Keratinocyte (primary cell): ENCODE data around the gene MYO16. TPM values are rescaled to one million over a fixed set of nuclear protein-coding genes. Genes with fewer than 3 reads are reported as not detected.

ENCODE experiments used
- DNase-seq: peaks from one replicate; pipeline ENCODE4 v3.0.0-alpha.2; 2011; ENCODE audit warnings: low read depth, missing footprints, low spot score
- FAIRE-seq: peaks from 2 replicates; lab custom pipeline; 2011; peaks lifted over from hg19 to GRCh38; lab: Jason Lieb, UNC
- H2AFZ ChIP-seq: 2 replicates; pipeline ENCODE4 v1.6.0; 2012; ENCODE audit warnings: low read length, control low read depth, inconsistent platforms; ENCODE audit not compliant: control insufficient read depth
- H3K27ac ChIP-seq: 2 replicates; pipeline ENCODE4 v1.5.1; 2011; ENCODE audit warnings: low read length; ENCODE audit not compliant: control insufficient read depth, insufficient read depth
- H3K27me3 ChIP-seq: 3 replicates; pipeline ENCODE4 v1.6.0; 2011; ENCODE audit warnings: low read length; ENCODE audit not compliant: control insufficient read depth, insufficient read depth; ENCODE audit errors: extremely low read depth
- H3K36me3 ChIP-seq, 2 experiments: 2 replicates in 1 of 2; 3 replicates in 1 of 2; pipeline ENCODE4 v1.5.1; 2011; ENCODE audit warnings: low read length in 2 of 2, mild to moderate bottlenecking in 1 of 2; ENCODE audit not compliant: control insufficient read depth in 2 of 2, insufficient read depth in 2 of 2; ENCODE audit errors: extremely low read depth in 1 of 2
- H3K4me1 ChIP-seq: 3 replicates; pipeline ENCODE4 v1.5.1; 2011; ENCODE audit warnings: low read length; ENCODE audit not compliant: control insufficient read depth, insufficient read depth; ENCODE audit errors: extremely low read depth
- H3K4me2 ChIP-seq: 3 replicates; pipeline ENCODE4 v1.6.0; 2011; ENCODE audit warnings: low read depth, low read length; ENCODE audit not compliant: control insufficient read depth, insufficient read depth; ENCODE audit errors: extremely low read depth
- H3K4me3 ChIP-seq, 3 experiments: fragments of 200-600 bp in 1 of 3; sonication (generic) in 1 of 3; 2 replicates in 2 of 3; 3 replicates in 1 of 3; pipeline ENCODE4 v1.5.1; 2011 to 2016; ENCODE audit warnings: low read length in 3 of 3, mild to moderate bottlenecking in 3 of 3, control low read depth in 2 of 3, inconsistent platforms in 1 of 3, low read depth in 1 of 3, mixed read lengths in 1 of 3, mixed run types in 1 of 3, moderate library complexity in 1 of 3; ENCODE audit not compliant: control insufficient read depth in 2 of 3, insufficient read depth in 2 of 3; ENCODE audit errors: extremely low read depth in 1 of 3
- H3K79me2 ChIP-seq: 2 replicates; pipeline ENCODE4 v1.6.0; 2012; ENCODE audit warnings: low read length; ENCODE audit not compliant: control insufficient read depth, insufficient read depth
- H3K9ac ChIP-seq: 3 replicates; pipeline ENCODE4 v1.6.0; 2011; ENCODE audit warnings: low read length; ENCODE audit not compliant: control insufficient read depth, insufficient read depth; ENCODE audit errors: extremely low read depth
- H3K9me1 ChIP-seq: 3 replicates; pipeline ENCODE4 v1.6.0; 2011; ENCODE audit warnings: low read length; ENCODE audit not compliant: control insufficient read depth, insufficient read depth; ENCODE audit errors: extremely low read depth
- H3K9me3 ChIP-seq: 2 replicates; pipeline ENCODE4 v1.5.1; 2012; ENCODE audit warnings: low read depth, low read length; ENCODE audit not compliant: control insufficient read depth
- H4K20me1 ChIP-seq: 3 replicates; pipeline ENCODE4 v1.6.0; 2011; ENCODE audit warnings: low read length; ENCODE audit not compliant: control insufficient read depth, insufficient read depth; ENCODE audit errors: extremely low read depth
- EZH2 ChIP-seq: IDR thresholded peaks from one replicate; pipeline ENCODE4 v1.6.1; 2012; ENCODE audit warnings: inconsistent platforms, mild to moderate bottlenecking, low read length, moderate library complexity
- dilution Hi-C: fragments of 300-500 bp; cut with MboI; formaldehyde crosslinking; loops from one replicate; pipeline ENCODE4 v1.7.0; 2020; ENCODE audit warnings: low sequenced_read_pairs; ENCODE audit not compliant: extremely low pct_ligation_motif_present
- polyA plus RNA-seq, 5 experiments: library from polyadenylated mRNA; depleted of rRNA in 3 of 5; stranded (reverse) in 3 of 5; stranded (forward) in 1 of 5; unstranded in 1 of 5; fragments of >200 nt; gene quantifications; 1 replicate in 1 of 5; 2 replicates in 3 of 5; 3 replicates in 1 of 5; pipeline versions ENCODE4 v1.2.1 to v1.2.3, GENCODE V29; 2011 to 2012; ENCODE audit warnings: missing spikeins in 2 of 5, low read depth in 1 of 5, low replicate concordance in 1 of 5
- TF ChIP-seq, protein P1 (sequence below), 3 experiments: IDR thresholded peaks in 1 of 3; conservative IDR thresholded peaks in 1 of 3; optimal IDR thresholded peaks in 1 of 3; 2 replicates in 2 of 3; 3 replicates in 1 of 3; pipeline versions ENCODE3 to v1.5.1; 2011; ENCODE audit warnings: low read length in 3 of 3, mild to moderate bottlenecking in 3 of 3, moderate library complexity in 2 of 3, control low read depth in 1 of 3, inconsistent platforms in 1 of 3; ENCODE audit not compliant: insufficient read depth in 2 of 3; ENCODE audit errors: extremely low read depth in 1 of 3

MYO16 gene
- polyA plus RNA-seq, 1 donor (not counting 4 experiments of a cell fraction or from before 2014, with no cell fraction given), result 0.08 TPM

GRCh38 chr13:108752276-108752675, 122.9 kb downstream of the MYO16 start:
- Histone ChIP-seq H3K9me1 (no peaks in the 10 kb centered on the region), H3K4me3 (no peak overlapping the region), H3K4me1 (no peaks in the 10 kb centered on the region), H3K9ac (no peak overlapping the region), H4K20me1 (no peaks in the 10 kb centered on the region), H2AFZ (no peak overlapping the region), H3K36me3 (no peaks in the 10 kb centered on the region), H3K27ac (no peak overlapping the region), H3K27me3 (no peaks in the 10 kb centered on the region), H3K9me3 (peaks cover 6% of the 10 kb centered on the region), H3K4me2 (no peak overlapping the region), H3K79me2 (no peaks in the 10 kb centered on the region)
- no peak for FAIRE-seq
- TF ChIP-seq, protein P1, sequence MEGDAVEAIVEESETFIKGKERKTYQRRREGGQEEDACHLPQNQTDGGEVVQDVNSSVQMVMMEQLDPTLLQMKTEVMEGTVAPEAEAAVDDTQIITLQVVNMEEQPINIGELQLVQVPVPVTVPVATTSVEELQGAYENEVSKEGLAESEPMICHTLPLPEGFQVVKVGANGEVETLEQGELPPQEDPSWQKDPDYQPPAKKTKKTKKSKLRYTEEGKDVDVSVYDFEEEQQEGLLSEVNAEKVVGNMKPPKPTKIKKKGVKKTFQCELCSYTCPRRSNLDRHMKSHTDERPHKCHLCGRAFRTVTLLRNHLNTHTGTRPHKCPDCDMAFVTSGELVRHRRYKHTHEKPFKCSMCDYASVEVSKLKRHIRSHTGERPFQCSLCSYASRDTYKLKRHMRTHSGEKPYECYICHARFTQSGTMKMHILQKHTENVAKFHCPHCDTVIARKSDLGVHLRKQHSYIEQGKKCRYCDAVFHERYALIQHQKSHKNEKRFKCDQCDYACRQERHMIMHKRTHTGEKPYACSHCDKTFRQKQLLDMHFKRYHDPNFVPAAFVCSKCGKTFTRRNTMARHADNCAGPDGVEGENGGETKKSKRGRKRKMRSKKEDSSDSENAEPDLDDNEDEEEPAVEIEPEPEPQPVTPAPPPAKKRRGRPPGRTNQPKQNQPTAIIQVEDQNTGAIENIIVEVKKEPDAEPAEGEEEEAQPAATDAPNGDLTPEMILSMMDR (optimal IDR thresholded peaks at IDR 0.05 in 1 of 3, IDR thresholded peaks at IDR 0.05 in 1 of 3, conservative IDR thresholded peaks at IDR 0.05 in 1 of 3; ENCODE audit: extremely low read depth in 1 of 3, insufficient read depth in 2 of 3, low read length in 3 of 3), result no peak
- no peak for TF ChIP-seq EZH2
- dilution Hi-C loops, result no loop called here
- no peak for DNase-seq

DNA sequence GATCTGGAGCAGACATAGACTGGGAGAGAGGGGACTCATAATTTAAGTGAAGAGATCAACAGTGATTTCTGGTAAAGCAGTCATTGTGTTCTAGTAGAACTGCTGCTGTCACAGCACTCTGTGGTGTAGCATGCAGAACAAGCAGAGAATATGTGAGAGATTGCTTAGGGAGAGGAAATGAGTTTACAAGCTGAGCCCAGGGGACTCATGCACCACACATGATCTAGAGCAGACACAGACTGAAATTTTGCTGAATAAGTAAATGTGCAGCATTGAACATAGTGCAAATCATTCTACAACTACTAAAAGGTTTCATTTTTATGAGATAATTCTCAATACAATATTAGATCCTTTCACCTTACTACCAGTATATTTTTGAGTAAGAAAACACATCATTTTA, 125.7 kb downstream of the MYO16 start:
- H3K9me1 ChIP-seq, result no peaks in the 10 kb centered on the region
- H3K27me3 ChIP-seq, result no peaks in the 10 kb centered on the region
- H3K36me3 ChIP-seq, result no peaks in the 10 kb centered on the region
- H2AFZ ChIP-seq, result no peak overlapping the region
- no peaks in the 10 kb centered on the region for H4K20me1 ChIP-seq
- DNase-seq (no peak), FAIRE-seq (no peak)
- H3K9me3 ChIP-seq, result peaks cover 6% of the 10 kb centered on the region
- no peak for TF ChIP-seq EZH2
- TF ChIP-seq, protein P1 (optimal IDR thresholded peaks at IDR 0.05 in 1 of 3, IDR thresholded peaks at IDR 0.05 in 1 of 3, conservative IDR thresholded peaks at IDR 0.05 in 1 of 3; ENCODE audit: extremely low read depth in 1 of 3, insufficient read depth in 2 of 3, low read length in 3 of 3), result no peak
- H3K4me1 ChIP-seq, result no peaks in the 10 kb centered on the region
- dilution Hi-C loops, result no loop called here
- H3K4me3 ChIP-seq, result no peak overlapping the region
- H3K4me2 ChIP-seq, result no peak overlapping the region
- no peak overlapping the region for H3K9ac ChIP-seq
- no peak overlapping the region for H3K27ac ChIP-seq
- no peaks in the 10 kb centered on the region for H3K79me2 ChIP-seq
